Dedifferentiated amniotic fluid mesenchymal stem cell (primary cell): Measurements from ENCODE around the gene RAB27B.

Source experiments
- DNase-seq: peaks from one replicate; pipeline ENCODE4 v3.0.0-alpha.2; 2016; ENCODE audit errors: extremely low spot score

The RAB27B gene

GRCh38 chr18:54867131-54867530, 38.9 kb downstream of the RAB27B start:
- DNase-seq = no peak

DNA sequence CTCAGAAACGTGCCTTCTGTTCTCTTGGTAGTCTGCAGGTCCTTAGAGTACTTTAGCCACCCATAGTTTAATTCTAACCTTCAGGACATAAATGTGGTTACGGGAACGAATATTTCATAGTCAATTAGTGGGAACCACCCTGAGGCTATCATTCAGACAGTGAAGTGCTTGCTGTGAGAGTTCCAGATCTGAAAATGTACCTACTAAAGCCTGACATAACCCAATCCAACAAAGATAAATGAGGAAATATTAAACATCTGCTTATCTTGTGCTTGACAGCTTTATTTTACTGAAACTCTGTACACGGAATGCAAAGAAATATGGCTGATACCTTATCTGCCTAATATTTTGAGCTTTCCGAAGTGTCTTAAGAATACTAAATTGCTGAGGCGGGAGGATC, 43.0 kb downstream of the RAB27B start:
- no peak for DNase-seq

GRCh38 chr18:54872681-54873080, 44.4 kb downstream of the RAB27B start:
- no peak for DNase-seq

DNA sequence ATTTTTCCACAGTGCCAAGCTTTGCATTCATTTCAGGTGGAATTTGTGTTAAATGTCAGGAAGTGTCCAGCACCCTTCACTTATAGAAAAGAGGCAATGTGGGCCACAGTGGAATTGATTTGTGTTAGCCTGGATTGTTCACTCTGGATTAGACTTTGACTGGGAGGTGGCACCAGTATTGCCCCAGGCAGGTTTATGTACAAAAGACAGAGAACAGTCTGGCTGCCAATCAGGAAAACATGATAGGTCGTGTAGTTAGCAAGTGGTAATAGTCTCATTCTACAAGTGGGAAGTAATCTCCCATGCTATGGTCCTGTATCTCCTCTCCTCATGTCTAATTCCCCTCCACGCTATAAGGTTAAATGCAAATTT, 45.6 kb downstream of the RAB27B start:
- no peak for DNase-seq

DNA sequence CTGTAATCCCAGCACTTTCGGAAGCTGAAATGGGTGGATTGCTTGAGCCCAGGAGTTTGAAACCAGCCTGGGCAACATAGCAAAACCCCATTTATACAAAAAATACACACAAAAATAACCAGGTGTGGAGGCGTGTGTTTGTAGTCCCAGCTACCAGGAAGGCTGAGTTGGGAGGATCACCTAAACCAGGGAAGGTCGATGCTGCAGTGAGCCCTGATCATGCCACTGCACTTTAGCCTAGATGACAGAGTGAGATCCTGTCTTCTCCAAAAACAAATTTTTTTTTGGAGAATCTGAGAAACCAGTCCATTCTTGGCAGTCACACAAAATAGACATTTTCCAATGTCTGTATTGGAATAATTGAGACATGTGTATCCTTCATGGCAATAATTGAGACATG, 46.8 kb downstream of the RAB27B start:
- no peak for DNase-seq

DNA sequence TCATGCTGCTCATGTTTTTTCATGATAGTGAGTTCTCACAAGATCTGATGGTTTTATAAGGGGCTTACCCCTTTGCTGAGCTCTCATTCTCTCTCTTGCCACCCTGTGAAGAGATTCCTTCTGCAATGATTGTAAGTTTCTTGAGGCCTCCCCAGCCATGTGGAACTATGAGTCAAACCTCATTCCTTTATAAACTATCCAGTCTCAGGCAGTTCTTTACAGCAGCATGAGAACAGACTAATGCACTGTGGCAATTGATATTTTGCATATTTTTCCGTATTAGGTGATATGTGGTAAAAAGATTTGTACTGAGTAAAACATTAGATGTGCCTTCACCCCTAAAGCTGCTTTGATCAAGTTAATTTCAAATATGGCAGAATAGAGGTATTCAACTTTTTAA, 48.8 kb downstream of the RAB27B start:
- DNase-seq = no peak

DNA sequence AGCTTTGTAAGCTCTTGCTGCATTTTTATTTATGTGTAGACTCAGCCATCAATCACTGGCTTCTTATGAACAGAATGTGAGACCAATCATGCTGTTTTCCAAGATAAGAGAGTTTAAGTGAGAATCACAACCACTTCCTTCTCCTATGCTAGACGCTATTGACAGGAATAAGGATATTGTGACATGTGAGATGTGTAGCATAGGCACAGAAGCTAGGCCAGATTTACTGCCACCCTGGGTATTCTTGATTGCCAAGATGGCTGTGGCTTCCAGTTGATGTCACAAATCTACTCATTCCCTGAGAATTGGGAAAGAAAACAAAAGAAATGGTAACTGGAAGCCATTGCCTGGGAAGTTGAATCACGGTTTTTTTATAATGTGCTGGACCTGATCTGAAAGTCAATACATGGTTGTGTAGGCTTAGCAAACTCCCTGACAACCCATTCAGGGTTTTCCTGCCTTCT, 49.9 kb downstream of the RAB27B start:
- no peak for DNase-seq

DNA sequence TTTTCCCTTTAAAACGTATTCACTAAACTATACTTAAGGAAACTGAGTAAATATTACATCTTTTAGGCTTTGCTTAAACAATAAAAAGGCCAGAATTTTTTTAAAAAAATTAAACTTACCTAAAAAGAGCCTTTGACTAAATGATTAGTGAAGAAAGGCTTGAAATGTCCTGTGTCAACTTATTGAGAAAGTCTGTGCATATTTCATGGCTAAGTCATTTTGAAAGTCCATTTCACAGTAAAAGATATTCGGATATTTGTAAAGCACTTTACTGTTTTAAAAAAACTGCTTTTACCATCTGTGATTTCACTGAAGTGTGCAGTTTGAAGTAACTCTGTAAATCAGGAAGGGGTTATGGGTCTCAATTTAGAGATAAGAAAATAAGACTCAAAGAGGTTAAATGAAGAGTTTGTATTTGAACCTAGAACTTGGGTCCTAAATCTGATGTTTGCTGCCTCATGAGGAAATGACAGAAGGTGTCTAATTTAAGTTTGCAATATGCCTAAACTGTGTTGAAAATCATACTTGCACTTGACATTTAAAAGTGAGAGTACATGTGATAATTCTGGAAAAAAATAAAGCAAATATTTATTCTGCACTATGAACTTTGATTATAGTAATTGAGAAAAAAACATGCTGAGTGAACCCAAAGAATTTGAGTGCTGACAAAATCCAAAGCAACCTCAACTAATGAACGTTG, 50.5 kb downstream of the RAB27B start:
- DNase-seq = no peak

GRCh38 chr18:54879691-54880090, 51.4 kb downstream of the RAB27B start:
- DNase-seq = no peak

DNA sequence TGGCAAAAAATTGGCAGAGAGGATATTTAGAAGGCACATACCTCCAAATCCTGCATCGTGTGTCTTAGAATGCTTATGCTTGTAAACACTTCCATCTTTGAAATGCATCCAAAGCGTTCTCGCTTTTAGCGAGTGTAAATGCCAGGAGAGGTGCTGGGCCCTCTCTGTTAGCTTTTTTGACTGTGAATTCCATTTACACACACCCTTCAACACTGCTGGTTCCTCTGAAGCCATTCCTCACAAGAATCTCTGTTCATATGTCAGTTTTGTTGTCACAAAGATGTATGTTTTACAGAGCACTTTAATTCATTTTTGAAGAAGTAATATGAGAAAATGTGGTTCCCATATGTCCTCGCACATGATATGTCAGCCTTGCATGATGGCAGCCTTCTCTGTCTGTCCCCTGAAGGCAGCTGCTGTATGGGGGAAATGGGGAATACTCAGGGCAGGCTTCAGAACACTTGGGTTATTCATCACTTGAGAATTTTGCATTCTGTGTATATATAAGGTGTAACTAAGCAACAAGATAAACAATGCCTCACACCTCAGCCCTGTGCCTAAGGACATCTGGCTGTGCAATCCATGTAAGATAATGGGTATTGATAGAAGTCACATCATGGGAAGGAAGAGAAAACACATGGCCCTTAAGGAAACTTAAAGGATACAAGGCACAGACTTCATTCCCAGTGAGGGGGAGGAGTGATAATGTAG, 52.3 kb downstream of the RAB27B start:
- no peak for DNase-seq

GRCh38 chr18:54881229-54881768, 53.0 kb downstream of the RAB27B start:
- DNase-seq = no peak

DNA sequence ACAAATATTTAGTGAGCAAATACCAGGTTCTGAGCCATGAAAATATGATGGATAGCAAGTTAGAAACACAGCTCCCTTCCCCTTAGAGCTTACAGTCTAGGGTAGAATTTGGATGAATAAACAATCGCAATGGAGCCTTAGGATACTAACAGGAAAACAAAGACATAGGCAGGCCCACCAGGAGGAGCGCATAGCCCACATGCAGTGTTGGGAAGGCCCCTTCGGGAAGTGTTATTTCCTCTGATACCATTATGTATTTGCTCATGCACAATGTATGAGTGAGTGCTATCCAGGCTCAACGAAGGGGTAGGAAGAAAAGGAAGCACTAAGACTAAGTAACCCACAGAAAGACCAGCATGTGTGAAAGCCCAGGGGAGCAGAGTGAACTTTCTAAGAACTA, 54.0 kb downstream of the RAB27B start:
- DNase-seq = no peak

- DNase-seq = no peak
Observed at GRCh38 chr18:54883816-54884604, 55.7 kb downstream of the RAB27B start.

GRCh38 chr18:54888378-54888777, 60.1 kb downstream of the RAB27B start:
- DNase-seq = no peak

GRCh38 chr18:54888933-54889332, 60.7 kb downstream of the RAB27B start:
- DNase-seq = peak; percentile 40

- DNase-seq = no peak
Observed at GRCh38 chr18:54899500-54899899, 71.2 kb downstream of the RAB27B start.

DNA sequence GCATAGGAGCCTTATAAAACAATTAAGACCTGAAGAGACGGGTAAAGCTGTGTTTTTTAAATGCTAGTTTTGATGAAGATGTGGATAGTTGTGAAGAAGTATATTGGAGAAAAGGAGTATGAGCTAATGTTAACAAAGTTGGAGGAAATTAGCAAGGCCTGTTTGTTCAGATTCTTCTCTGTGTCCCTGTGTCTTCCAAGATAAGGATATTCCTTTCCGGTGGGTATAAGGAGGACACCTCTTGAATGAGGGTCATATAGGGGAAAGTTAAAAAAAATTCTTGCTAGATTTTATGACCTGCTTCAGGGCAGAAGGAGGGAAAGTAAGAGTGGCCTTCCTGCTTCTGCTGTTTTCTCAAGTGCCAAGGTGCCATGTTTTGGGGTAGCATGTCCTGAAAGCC, 72.0 kb downstream of the RAB27B start:
- DNase-seq = no peak

DNA sequence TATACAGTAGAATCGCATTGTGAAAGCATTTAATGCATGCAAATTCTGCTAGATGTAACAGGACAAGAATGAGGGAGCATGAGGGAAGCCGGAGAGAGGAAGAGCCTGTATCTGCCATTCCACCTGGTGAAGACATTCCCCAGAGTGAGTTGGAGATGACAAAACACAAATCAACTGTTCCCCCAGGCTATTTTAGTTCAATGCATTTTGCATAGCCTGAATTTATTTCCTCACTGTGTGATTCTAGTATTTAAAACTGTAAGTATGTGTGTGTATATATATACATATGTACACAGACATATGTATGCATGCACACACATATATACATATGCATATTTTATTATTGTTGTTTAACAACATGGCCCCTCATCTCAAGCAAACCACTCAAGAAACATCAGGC, 76.3 kb downstream of the RAB27B start:
- DNase-seq = no peak

DNA sequence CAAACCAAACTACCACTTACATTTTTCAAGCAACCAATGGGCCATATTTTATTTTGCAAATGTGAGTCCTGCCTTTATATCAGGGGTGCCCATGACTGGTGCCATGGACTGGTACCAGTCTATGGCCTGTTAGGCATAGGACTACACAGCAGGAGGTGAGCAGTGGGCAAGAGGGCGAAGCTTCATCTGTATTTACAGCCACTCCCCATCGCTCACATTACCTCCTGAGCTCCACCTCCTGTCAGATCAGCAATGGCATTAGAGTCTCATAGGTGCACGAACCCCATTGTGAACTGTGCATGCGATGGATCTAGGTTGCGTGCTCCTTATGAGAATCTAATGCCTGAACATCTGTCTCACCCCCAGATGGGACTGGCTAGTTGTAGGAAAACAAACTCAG, 77.4 kb downstream of the RAB27B start:
- DNase-seq = no peak

DNA sequence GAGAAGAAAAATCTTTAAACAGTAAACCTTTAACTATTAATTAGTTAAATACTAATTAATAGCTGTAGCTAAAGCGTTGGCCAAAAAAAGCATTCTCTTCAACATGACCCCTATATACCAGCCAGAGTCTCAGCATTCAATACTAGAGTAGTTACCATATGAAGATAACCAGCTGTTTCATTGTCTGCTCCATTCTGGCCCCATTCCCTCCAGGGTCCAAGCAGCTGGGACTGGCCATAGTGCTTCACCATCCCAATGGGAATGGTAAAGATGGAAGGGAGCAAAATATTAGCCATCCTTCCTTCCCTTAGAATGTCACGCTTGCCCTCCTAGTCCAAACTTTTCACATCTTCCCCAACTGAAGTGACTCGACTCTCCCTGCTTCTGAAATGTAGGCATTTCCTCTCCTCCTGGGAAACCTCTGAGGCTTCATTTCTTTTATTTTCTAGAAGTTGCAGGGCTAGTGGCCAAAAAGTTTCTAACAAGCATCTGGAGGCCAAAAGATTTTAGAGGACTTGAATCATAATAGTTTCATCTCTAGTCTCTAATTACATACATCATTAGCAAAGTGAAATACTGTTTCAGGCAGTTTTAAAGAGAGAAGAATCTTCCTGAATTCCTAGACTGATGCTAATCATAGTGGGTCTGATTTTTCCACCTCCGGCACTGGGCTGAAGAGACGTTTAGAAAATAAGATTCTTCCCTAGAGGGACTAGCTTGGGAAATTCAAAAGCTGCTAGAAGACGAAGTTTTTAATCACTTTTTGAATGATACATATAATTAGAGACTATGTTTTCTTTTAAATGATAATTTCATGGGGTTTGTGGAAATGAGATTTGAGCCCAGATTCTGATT, 78.3 kb downstream of the RAB27B start:
- no peak for DNase-seq

DNA sequence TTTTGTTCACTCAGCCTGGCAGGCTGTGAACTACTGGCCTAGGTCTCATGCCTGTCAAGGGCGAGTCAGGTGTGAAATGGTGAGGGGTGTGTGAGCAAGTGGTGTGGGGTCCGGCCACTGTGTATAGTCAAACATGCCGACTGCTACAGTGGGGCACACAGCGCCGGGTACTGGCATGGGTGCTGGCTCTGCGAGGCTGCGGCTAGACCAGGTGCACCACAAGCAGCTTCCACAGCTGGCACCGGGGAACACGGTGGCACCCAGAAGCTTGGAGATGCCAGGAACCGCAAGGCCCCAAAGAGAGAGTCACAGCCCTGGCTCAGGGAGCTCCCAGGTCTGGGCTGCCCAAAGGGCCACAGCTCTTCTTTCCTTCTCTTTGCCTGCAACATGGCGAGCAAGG, 81.3 kb downstream of the RAB27B start:
- DNase-seq = no peak
